ENCODE measurements around the gene ITGAD.

Gene ITGAD

DNA sequence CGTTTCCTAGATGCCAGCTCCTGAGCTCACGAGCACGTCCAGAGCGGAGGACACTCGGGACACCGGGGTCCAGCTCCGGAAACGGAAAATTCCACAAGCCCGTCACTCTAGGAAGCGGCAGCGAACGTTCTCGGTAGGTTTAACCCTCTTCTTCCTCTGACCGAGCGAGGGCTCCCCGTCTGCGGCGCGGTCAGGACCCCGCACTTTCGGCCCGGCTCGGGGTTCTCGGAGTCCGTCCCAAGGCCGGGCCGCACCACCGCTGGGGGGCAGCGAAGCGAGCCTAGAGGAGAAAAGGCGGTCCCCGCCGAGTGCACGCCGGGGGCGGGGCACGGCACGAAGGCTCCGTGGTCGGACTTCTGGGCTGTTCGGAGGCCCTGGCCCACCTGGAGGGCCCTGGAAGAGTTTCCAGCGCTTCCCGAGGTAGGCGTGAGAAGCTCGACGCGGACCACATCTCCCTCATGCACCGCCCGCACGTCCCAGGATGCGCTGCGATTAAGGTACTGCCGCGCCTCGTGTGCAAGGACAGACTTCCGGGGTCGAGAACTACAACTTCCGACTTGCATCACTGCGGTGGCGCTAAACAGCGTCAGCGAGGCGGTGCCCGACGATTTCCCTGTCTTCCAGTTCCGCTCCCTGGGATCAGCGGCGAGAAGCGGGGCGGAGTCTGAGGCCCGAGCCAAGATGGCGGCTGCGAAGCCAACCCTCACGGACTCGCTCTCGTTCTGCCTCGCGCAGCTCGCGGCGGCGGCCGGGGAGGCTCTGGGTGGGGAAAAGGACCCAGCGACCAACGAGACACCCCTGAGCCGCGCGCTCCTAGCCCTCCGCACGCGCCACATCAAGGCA lies 65.9 kb downstream of the ITGAD start, which contains the start of gene ARMC5 (continued):
- no peak for TF ChIP-seq ZNF140 (tag by site-specific recombination; IDR thresholded peaks at IDR 0.05)
- no peak for TF ChIP-seq ZNF155 (tag by site-specific recombination; IDR thresholded peaks at IDR 0.05)
- no peak for TF ChIP-seq SCRT2 (tag by site-specific recombination; IDR thresholded peaks at IDR 0.05)
- TF ChIP-seq, protein P1, sequence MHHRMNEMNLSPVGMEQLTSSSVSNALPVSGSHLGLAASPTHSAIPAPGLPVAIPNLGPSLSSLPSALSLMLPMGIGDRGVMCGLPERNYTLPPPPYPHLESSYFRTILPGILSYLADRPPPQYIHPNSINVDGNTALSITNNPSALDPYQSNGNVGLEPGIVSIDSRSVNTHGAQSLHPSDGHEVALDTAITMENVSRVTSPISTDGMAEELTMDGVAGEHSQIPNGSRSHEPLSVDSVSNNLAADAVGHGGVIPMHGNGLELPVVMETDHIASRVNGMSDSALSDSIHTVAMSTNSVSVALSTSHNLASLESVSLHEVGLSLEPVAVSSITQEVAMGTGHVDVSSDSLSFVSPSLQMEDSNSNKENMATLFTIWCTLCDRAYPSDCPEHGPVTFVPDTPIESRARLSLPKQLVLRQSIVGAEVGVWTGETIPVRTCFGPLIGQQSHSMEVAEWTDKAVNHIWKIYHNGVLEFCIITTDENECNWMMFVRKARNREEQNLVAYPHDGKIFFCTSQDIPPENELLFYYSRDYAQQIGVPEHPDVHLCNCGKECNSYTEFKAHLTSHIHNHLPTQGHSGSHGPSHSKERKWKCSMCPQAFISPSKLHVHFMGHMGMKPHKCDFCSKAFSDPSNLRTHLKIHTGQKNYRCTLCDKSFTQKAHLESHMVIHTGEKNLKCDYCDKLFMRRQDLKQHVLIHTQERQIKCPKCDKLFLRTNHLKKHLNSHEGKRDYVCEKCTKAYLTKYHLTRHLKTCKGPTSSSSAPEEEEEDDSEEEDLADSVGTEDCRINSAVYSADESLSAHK (tag by site-specific recombination; IDR thresholded peaks at IDR 0.05), result no peak
- peak; percentile 28; the same call in 1 of the 2 replicates for TF ChIP-seq ZNF391 (tag by site-specific recombination; IDR thresholded peaks at IDR 0.05; ENCODE audit: borderline replicate concordance, low read depth)
- 0 out of 2 replicates have a peak, but pooled peaks have one; percentile 6 for TF ChIP-seq ZFP69B (tag by site-specific recombination; IDR thresholded peaks at IDR 0.05)
- no peak for TF ChIP-seq HOXC10 (CRISPR knock-in tag; IDR thresholded peaks at IDR 0.05)
- peak; percentile 51; the same call in 1 of the 2 replicates for TF ChIP-seq ZNF776 (tag by site-specific recombination; IDR thresholded peaks at IDR 0.05; ENCODE audit: borderline replicate concordance)
- no peak for TF ChIP-seq ZNF37A (tag by site-specific recombination; IDR thresholded peaks at IDR 0.05)
- TF ChIP-seq, protein P2, sequence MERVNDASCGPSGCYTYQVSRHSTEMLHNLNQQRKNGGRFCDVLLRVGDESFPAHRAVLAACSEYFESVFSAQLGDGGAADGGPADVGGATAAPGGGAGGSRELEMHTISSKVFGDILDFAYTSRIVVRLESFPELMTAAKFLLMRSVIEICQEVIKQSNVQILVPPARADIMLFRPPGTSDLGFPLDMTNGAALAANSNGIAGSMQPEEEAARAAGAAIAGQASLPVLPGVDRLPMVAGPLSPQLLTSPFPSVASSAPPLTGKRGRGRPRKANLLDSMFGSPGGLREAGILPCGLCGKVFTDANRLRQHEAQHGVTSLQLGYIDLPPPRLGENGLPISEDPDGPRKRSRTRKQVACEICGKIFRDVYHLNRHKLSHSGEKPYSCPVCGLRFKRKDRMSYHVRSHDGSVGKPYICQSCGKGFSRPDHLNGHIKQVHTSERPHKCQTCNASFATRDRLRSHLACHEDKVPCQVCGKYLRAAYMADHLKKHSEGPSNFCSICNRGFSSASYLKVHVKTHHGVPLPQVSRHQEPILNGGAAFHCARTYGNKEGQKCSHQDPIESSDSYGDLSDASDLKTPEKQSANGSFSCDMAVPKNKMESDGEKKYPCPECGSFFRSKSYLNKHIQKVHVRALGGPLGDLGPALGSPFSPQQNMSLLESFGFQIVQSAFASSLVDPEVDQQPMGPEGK (tag by site-specific recombination; IDR thresholded peaks at IDR 0.05), result peak; percentile 43
- TF ChIP-seq, protein P3, sequence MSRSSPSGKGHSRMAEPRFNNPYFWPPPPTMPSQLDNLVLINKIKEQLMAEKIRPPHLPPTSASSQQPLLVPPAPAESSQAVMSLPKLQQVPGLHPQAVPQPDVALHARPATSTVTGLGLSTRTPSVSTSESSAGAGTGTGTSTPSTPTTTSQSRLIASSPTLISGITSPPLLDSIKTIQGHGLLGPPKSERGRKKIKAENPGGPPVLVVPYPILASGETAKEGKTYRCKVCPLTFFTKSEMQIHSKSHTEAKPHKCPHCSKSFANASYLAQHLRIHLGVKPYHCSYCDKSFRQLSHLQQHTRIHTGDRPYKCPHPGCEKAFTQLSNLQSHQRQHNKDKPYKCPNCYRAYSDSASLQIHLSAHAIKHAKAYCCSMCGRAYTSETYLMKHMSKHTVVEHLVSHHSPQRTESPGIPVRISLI (tag by site-specific recombination; IDR thresholded peaks at IDR 0.05), result no peak
- TF ChIP-seq ZNF623 (tag by site-specific recombination; IDR thresholded peaks at IDR 0.05), result no peak
- TF ChIP-seq KLF16 (tag by site-specific recombination; IDR thresholded peaks at IDR 0.05), result peak; percentile 88
- TF ChIP-seq ZNF843 (tag by site-specific recombination; IDR thresholded peaks at IDR 0.05), result peak; percentile 36; the same call in 1 of the 2 replicates
- TF ChIP-seq ZNF561 (tag by site-specific recombination; IDR thresholded peaks at IDR 0.05; ENCODE audit: borderline replicate concordance), result peak; percentile 39; the same call in 1 of the 2 replicates
- TF ChIP-seq, protein P4, sequence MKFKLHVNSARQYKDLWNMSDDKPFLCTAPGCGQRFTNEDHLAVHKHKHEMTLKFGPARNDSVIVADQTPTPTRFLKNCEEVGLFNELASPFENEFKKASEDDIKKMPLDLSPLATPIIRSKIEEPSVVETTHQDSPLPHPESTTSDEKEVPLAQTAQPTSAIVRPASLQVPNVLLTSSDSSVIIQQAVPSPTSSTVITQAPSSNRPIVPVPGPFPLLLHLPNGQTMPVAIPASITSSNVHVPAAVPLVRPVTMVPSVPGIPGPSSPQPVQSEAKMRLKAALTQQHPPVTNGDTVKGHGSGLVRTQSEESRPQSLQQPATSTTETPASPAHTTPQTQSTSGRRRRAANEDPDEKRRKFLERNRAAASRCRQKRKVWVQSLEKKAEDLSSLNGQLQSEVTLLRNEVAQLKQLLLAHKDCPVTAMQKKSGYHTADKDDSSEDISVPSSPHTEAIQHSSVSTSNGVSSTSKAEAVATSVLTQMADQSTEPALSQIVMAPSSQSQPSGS (tag by site-specific recombination; IDR thresholded peaks at IDR 0.05; ENCODE audit: low read depth), result no peak
- TF ChIP-seq ZBTB17 (tag by site-specific recombination; IDR thresholded peaks at IDR 0.05), result peak; percentile 95
- TF ChIP-seq ZNF274 (IDR thresholded peaks at IDR 0.05; ENCODE audit: low read length), result no peak
- TF ChIP-seq ZNF274 (tag by site-specific recombination; IDR thresholded peaks at IDR 0.05; ENCODE audit: borderline replicate concordance), result no peak
- TF ChIP-seq ZNF670 (tag by site-specific recombination; IDR thresholded peaks at IDR 0.05; ENCODE audit: low read depth), result no peak
- no peak for TF ChIP-seq ZNF510 (tag by site-specific recombination; IDR thresholded peaks at IDR 0.05; ENCODE audit: insufficient replicate concordance)
- TF ChIP-seq SP3 (tag by site-specific recombination; IDR thresholded peaks at IDR 0.05), result peak; percentile 97
- no peak for TF ChIP-seq SALL2 (tag by site-specific recombination; IDR thresholded peaks at IDR 0.05; ENCODE audit: borderline replicate concordance)
- no peak for TF ChIP-seq ZNF214 (tag by site-specific recombination; IDR thresholded peaks at IDR 0.05; ENCODE audit: borderline replicate concordance)
- TF ChIP-seq ZBTB21 (tag by site-specific recombination; IDR thresholded peaks at IDR 0.05), result peak; percentile 94
- no peak for TF ChIP-seq MEIS1 (CRISPR knock-in tag; IDR thresholded peaks at IDR 0.05; ENCODE audit: borderline replicate concordance)
- TF ChIP-seq ZIC2 (tag by site-specific recombination; IDR thresholded peaks at IDR 0.05), result 0 out of 2 replicates have a peak, but pooled peaks have one; percentile 16
- TF ChIP-seq ZNF311 (tag by site-specific recombination; IDR thresholded peaks at IDR 0.05; ENCODE audit: borderline replicate concordance), result no peak
- TF ChIP-seq KLF9 (tag by site-specific recombination; IDR thresholded peaks at IDR 0.05; ENCODE audit: low read depth), result peak; percentile 84
- peak; percentile 90 for TF ChIP-seq SP2 (tag by site-specific recombination; IDR thresholded peaks at IDR 0.05)
- no peak for TF ChIP-seq ZNF239 (tag by site-specific recombination; IDR thresholded peaks at IDR 0.05)
- TF ChIP-seq ZNF529 (tag by site-specific recombination; IDR thresholded peaks at IDR 0.05; ENCODE audit: insufficient replicate concordance), result no peak
